ENCODE data around the gene CLNK.

GRCh38 chr4:10524196-10524833 is 160.3 kb downstream of the CLNK start:
- TF ChIP-seq POLR2AphosphoS5 (IDR thresholded peaks at IDR 0.05; ENCODE audit: low read depth, low read length), result no peak
- TF ChIP-seq REST (IDR thresholded peaks at IDR 0.05; ENCODE audit: insufficient read depth in 1 of 2, low read depth in 2 of 2, low read length in 2 of 2), result no peak

All from PFSK-1 (cell line).